Retinal pigment epithelial cell (primary cell): ENCODE results near the gene SGMS1.

Experiments
- DNase-seq: peaks from one replicate; pipeline ENCODE4 v3.0.0-alpha.2; 2010; ENCODE audit warnings: low read depth
- H3K4me3 ChIP-seq: 2 replicates; pipeline ENCODE4 v1.5.1; 2011; ENCODE audit warnings: mild to moderate bottlenecking, low read length, control low read depth, moderate library complexity
- CTCF ChIP-seq: conservative IDR thresholded peaks from 2 replicates; pipeline ENCODE4 v1.5.1; 2011; ENCODE audit warnings: low read depth, low read length, control low read depth, inconsistent platforms

Gene SGMS1

GRCh38 chr10:50470345-50470744 is 153.4 kb downstream of the SGMS1 start:
- DNase-seq, result no peak
- no peak for TF ChIP-seq CTCF
- H3K4me3 ChIP-seq, result no peak overlapping the region

- TF ChIP-seq CTCF, result no peak
These were observed 154.0 kb downstream of the SGMS1 start for GRCh38 chr10:50469778-50470193.

GRCh38 chr10:50469288-50469687 is 154.5 kb downstream of the SGMS1 start:
- no peak for TF ChIP-seq CTCF
- no peak for DNase-seq
- H3K4me3 ChIP-seq, result no peak overlapping the region

More at GRCh38 chr10:50469778-50470193, 154.0 kb downstream of the SGMS1 start:
- H3K4me3 ChIP-seq, result no peak overlapping the region
- DNase-seq, result no peak

GRCh38 chr10:50467209-50467608 is 156.5 kb downstream of the SGMS1 start:
- DNase-seq, result no peak
- no peak overlapping the region for H3K4me3 ChIP-seq
- TF ChIP-seq CTCF, result no peak

- DNase-seq, result no peak
- no peak for TF ChIP-seq CTCF
- no peak overlapping the region for H3K4me3 ChIP-seq
These were observed 159.7 kb downstream of the SGMS1 start for GRCh38 chr10:50464004-50464409.

- no peak overlapping the region for H3K4me3 ChIP-seq
- TF ChIP-seq CTCF, result no peak
- no peak for DNase-seq
These were observed 161.9 kb downstream of the SGMS1 start for GRCh38 chr10:50461834-50462233.

DNA sequence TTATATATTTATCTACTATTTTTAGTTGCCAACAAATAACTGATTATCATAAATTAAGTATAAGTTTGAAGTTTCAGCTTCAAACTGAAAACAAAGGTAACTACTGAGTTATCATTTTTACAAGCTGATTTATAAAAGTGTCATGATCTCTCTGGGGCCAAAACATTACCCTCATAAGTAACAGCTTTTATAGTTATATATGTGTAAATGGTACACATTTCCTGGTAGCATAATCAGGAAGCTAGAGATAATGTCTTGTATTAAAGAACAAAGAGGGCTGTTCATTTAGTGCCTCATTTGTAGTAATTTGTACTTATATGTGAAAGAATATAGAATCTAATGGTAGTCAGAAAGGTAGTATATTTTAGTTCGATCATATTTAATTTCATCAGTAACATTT is 162.6 kb downstream of the SGMS1 start:
- no peak for TF ChIP-seq CTCF
- no peak overlapping the region for H3K4me3 ChIP-seq

More for the DNA sequence above, 162.6 kb downstream of the SGMS1 start:
- no peak for DNase-seq
